ENCODE measurements around the gene MRPL10. TPM values are rescaled to one million over a fixed set of nuclear protein-coding genes. Genes with fewer than 3 reads are reported as not detected.

Gene MRPL10
- total and polyA plus RNA-seq, 2 donors (not counting 3 experiments of a cell fraction or from before 2014, with no cell fraction given) = 43.4 to 84.0 TPM

- DNase-seq (ENCODE audit: low read depth, low spot score) (no peak), FAIRE-seq (no peak)
- peaks cover 5% of the 10 kb centered on the region for H3K4me1 ChIP-seq (ENCODE audit: control insufficient read depth, extremely low read depth, insufficient read depth, low read length)
- no peak overlapping the region for H3K4me2 ChIP-seq (ENCODE audit: insufficient read depth, low read length)
- H3K4me3 ChIP-seq (replicated peaks in 1 of 3; ENCODE audit: insufficient read depth in 1 of 3, low read depth in 1 of 3, low read length in 3 of 3) = no peak overlapping the region
- dilution Hi-C loops (cut with MboI; ENCODE audit: extremely low pct_ligation_motif_present, low sequenced_read_pairs) = no loop called here
- H3K27ac ChIP-seq (ENCODE audit: insufficient read depth, low read depth, low read length) = no peak overlapping the region
- no TSS peak for BruUV-seq (replicated peaks)
- H3K9me3 ChIP-seq (replicated peaks; ENCODE audit: control insufficient read depth, insufficient read depth, low read length) = no peaks in the 10 kb centered on the region
- peaks cover 26 to 60% of the 10 kb centered on the region in 2 experiments for H3K27me3 ChIP-seq (ENCODE audit: control insufficient read depth in 2 of 2, insufficient read depth in 2 of 2, low read length in 2 of 2)
- H3K79me2 ChIP-seq (ENCODE audit: control insufficient read depth, insufficient read depth, low read length) = no peaks in the 10 kb centered on the region
- ChIA-PET POLR2A (no interaction called here), CTCF (interaction anchor here (0.7 kb wide), 1 partner anchor 14 kb away, joined by 3 read pairs; no protein-coding TSS in a partner anchor)
- intact Hi-C loops (cut with micrococcal nuclease) = no loop called here
- no peak overlapping the region for H2AFZ ChIP-seq (ENCODE audit: low read depth, low read length)
- no peak for TF ChIP-seq GATA2 (IDR thresholded peaks at IDR 0.05; ENCODE audit: insufficient read depth, insufficient read length, low read depth, low read length)
- no peak for TF ChIP-seq POLR2AphosphoS5 (IDR thresholded peaks at IDR 0.05; ENCODE audit: insufficient read depth, low read depth, low read length)
- no peak overlapping the region for H3K9ac ChIP-seq (replicated peaks; ENCODE audit: extremely low read depth, insufficient read depth, low read length)
- no peaks in the 10 kb centered on the region for H4K20me1 ChIP-seq (replicated peaks; ENCODE audit: control insufficient read depth, extremely low read depth, insufficient read depth, low read length)
- H3K9me1 ChIP-seq (replicated peaks; ENCODE audit: control insufficient read depth, extremely low read depth, insufficient read depth, low read length) = no peaks in the 10 kb centered on the region
- no peaks in the 10 kb centered on the region for H3K36me3 ChIP-seq (ENCODE audit: control insufficient read depth in 2 of 2, extremely low read depth in 1 of 2, insufficient read depth in 2 of 2, low read length in 2 of 2)
Observed at GRCh38 chr17:47792457-47792856, 38.9 kb downstream of the MRPL10 start.

- H2AFZ ChIP-seq (ENCODE audit: low read depth, low read length) = no peak overlapping the region
- H4K20me1 ChIP-seq (replicated peaks; ENCODE audit: control insufficient read depth, extremely low read depth, insufficient read depth, low read length) = no peaks in the 10 kb centered on the region
- peaks cover 26 to 61% of the 10 kb centered on the region in 2 experiments for H3K27me3 ChIP-seq (ENCODE audit: control insufficient read depth in 2 of 2, insufficient read depth in 2 of 2, low read length in 2 of 2)
- no peak overlapping the region for H3K9ac ChIP-seq (replicated peaks; ENCODE audit: extremely low read depth, insufficient read depth, low read length)
- H3K4me1 ChIP-seq (ENCODE audit: control insufficient read depth, extremely low read depth, insufficient read depth, low read length) = peaks cover 5% of the 10 kb centered on the region
- no peak overlapping the region for H3K4me3 ChIP-seq (replicated peaks in 1 of 3; ENCODE audit: insufficient read depth in 1 of 3, low read depth in 1 of 3, low read length in 3 of 3)
- no peaks in the 10 kb centered on the region for H3K9me1 ChIP-seq (replicated peaks; ENCODE audit: control insufficient read depth, extremely low read depth, insufficient read depth, low read length)
- BruUV-seq (replicated peaks) = no TSS peak
- H3K9me3 ChIP-seq (replicated peaks; ENCODE audit: control insufficient read depth, insufficient read depth, low read length) = no peaks in the 10 kb centered on the region
- no peaks in the 10 kb centered on the region for H3K36me3 ChIP-seq (ENCODE audit: control insufficient read depth in 2 of 2, extremely low read depth in 1 of 2, insufficient read depth in 2 of 2, low read length in 2 of 2)
- H3K4me2 ChIP-seq (ENCODE audit: insufficient read depth, low read length) = no peak overlapping the region
- POLR2A ChIA-PET = no interaction called here
- intact Hi-C loops (cut with micrococcal nuclease) = no loop called here
- FAIRE-seq = no peak
- no peak for DNase-seq (ENCODE audit: low read depth, low spot score)
- dilution Hi-C loops (cut with MboI; ENCODE audit: extremely low pct_ligation_motif_present, low sequenced_read_pairs) = no loop called here
- CTCF ChIA-PET = no interaction called here
- no peak for TF ChIP-seq GATA2 (IDR thresholded peaks at IDR 0.05; ENCODE audit: insufficient read depth, insufficient read length, low read depth, low read length)
- no peak for TF ChIP-seq POLR2A (IDR thresholded peaks at IDR 0.05; ENCODE audit: low read depth, low read length)
- TF ChIP-seq MAX (IDR thresholded peaks at IDR 0.05; ENCODE audit: insufficient read depth, insufficient read length) = no peak
- TF ChIP-seq JUN (IDR thresholded peaks at IDR 0.05; ENCODE audit: borderline replicate concordance, insufficient read depth, insufficient read length, low read depth) = no peak
- TF ChIP-seq MYC (IDR thresholded peaks at IDR 0.05; ENCODE audit: low read depth, low read length) = no peak
- no peak for TF ChIP-seq EZH2 (IDR thresholded peaks at IDR 0.05; ENCODE audit: borderline replicate concordance, low read depth, low read length, severe bottlenecking)
- TF ChIP-seq FOS (IDR thresholded peaks at IDR 0.05; ENCODE audit: borderline replicate concordance, insufficient read depth, low read length) = no peak
- TF ChIP-seq POLR2AphosphoS5 (IDR thresholded peaks at IDR 0.05; ENCODE audit: insufficient read depth, low read depth, low read length) = no peak
- TF ChIP-seq CTCF (IDR thresholded peaks at IDR 0.05; ENCODE audit: extremely low read depth in 1 of 2, insufficient read depth in 1 of 2, low read depth in 1 of 2, low read length in 2 of 2) = no peak
- H3K79me2 ChIP-seq (ENCODE audit: control insufficient read depth, insufficient read depth, low read length) = no peaks in the 10 kb centered on the region
- no peak overlapping the region for H3K27ac ChIP-seq (ENCODE audit: insufficient read depth, low read depth, low read length)
Observed at GRCh38 chr17:47791025-47791424, 40.3 kb downstream of the MRPL10 start.
